Osteoblast (primary cell): ENCODE data around the gene DYRK1A. TPM values are rescaled to one million over a fixed set of nuclear protein-coding genes. Genes with fewer than 3 reads are reported as not detected.
"Not testable (repeated sequence)": the region's sequence is repeated elsewhere in the genome, so short reads cannot be mapped to it uniquely, and the experiment has no call there.

Source experiments
- DNase-seq: peaks from one replicate; pipeline ENCODE4 v3.0.0; 2011; ENCODE audit warnings: low spot score, mixed read lengths; ENCODE audit not compliant: insufficient read length; ENCODE audit errors: missing footprints
- H2AFZ ChIP-seq: 2 replicates; pipeline ENCODE4 v1.6.0; 2011; ENCODE audit warnings: mild to moderate bottlenecking, low read length
- H3K27ac ChIP-seq: 2 replicates; pipeline ENCODE4 v1.5.1; 2011; ENCODE audit warnings: mild to moderate bottlenecking, low read depth, low read length, moderate library complexity
- H3K27me3 ChIP-seq: 2 replicates; pipeline ENCODE4 v1.6.0; 2012; ENCODE audit warnings: mild to moderate bottlenecking, control low read depth, inconsistent platforms, low read length, moderate library complexity; ENCODE audit not compliant: insufficient read depth
- H3K36me3 ChIP-seq: 2 replicates; pipeline ENCODE4 v1.5.1; 2011; ENCODE audit warnings: mild to moderate bottlenecking, low read length, control low read depth, moderate library complexity; ENCODE audit not compliant: insufficient read depth
- H3K4me1 ChIP-seq: 2 replicates; pipeline ENCODE4 v1.5.1; 2011; ENCODE audit warnings: mild to moderate bottlenecking, low read length, control low read depth, moderate library complexity; ENCODE audit not compliant: insufficient read depth
- H3K4me2 ChIP-seq: 2 replicates; pipeline ENCODE4 v1.6.0; 2011; ENCODE audit warnings: mild to moderate bottlenecking, low read length; ENCODE audit not compliant: insufficient read depth
- H3K4me3 ChIP-seq: fragments of 200-600 bp; sonication (generic); 3 replicates; pipeline ENCODE4 v1.5.1; 2012; ENCODE audit warnings: mild to moderate bottlenecking, low read length, inconsistent platforms; ENCODE audit not compliant: insufficient read depth
- H3K79me2 ChIP-seq: 2 replicates; pipeline ENCODE4 v1.6.0; 2012; ENCODE audit warnings: mild to moderate bottlenecking, low read length, control low read depth, inconsistent platforms; ENCODE audit not compliant: insufficient read depth
- H3K9me3 ChIP-seq: 2 replicates; pipeline ENCODE4 v1.5.1; 2011; ENCODE audit warnings: low read depth, low read length, control low read depth
- H4K20me1 ChIP-seq: 2 replicates; pipeline ENCODE4 v1.6.0; 2012; ENCODE audit warnings: mild to moderate bottlenecking, low read length, control low read depth; ENCODE audit not compliant: insufficient read depth
- total RNA-seq: library from RNA; depleted of rRNA; stranded (reverse); fragments of >200 nt; gene quantifications from 2 replicates; pipeline ENCODE4 v1.2.3, GENCODE V29; 2012
- TF ChIP-seq, protein P1 (sequence below): IDR thresholded peaks from 2 replicates; pipeline ENCODE4 v1.5.1; 2011; ENCODE audit warnings: mild to moderate bottlenecking, low read depth, low read length, moderate library complexity; ENCODE audit errors: extremely low read depth

DYRK1A gene
- total RNA-seq: 93.1 and 99.2 TPM in 2 replicates

- Histone ChIP-seq H3K9me3 (no peaks in the 10 kb centered on the region), H3K27ac (peak within 1 kb of the TSS; percentile 96), H3K36me3 (no peaks in the 10 kb centered on the region), H3K4me2 (peak within 1 kb of the TSS; percentile 90), H4K20me1 (peaks cover 26% of the 10 kb centered on the region), H3K27me3 (no peaks in the 10 kb centered on the region), H3K4me1 (peaks cover 38% of the 10 kb centered on the region), H2AFZ (peak within 1 kb of the TSS; percentile 69), H3K79me2 (peaks cover 45% of the 10 kb centered on the region), H3K4me3 (peak within 1 kb of the TSS; percentile 87)
- TF ChIP-seq, protein P1, sequence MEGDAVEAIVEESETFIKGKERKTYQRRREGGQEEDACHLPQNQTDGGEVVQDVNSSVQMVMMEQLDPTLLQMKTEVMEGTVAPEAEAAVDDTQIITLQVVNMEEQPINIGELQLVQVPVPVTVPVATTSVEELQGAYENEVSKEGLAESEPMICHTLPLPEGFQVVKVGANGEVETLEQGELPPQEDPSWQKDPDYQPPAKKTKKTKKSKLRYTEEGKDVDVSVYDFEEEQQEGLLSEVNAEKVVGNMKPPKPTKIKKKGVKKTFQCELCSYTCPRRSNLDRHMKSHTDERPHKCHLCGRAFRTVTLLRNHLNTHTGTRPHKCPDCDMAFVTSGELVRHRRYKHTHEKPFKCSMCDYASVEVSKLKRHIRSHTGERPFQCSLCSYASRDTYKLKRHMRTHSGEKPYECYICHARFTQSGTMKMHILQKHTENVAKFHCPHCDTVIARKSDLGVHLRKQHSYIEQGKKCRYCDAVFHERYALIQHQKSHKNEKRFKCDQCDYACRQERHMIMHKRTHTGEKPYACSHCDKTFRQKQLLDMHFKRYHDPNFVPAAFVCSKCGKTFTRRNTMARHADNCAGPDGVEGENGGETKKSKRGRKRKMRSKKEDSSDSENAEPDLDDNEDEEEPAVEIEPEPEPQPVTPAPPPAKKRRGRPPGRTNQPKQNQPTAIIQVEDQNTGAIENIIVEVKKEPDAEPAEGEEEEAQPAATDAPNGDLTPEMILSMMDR: no peak
- peak; percentile 100 for DNase-seq
Observed at GRCh38 chr21:37366482-37367316, at the start of gene DYRK1A. DYRK1A (plus strand) TSS chr21:37366773; CDS start chr21:37420375, 53,602 bp downstream.

DNA sequence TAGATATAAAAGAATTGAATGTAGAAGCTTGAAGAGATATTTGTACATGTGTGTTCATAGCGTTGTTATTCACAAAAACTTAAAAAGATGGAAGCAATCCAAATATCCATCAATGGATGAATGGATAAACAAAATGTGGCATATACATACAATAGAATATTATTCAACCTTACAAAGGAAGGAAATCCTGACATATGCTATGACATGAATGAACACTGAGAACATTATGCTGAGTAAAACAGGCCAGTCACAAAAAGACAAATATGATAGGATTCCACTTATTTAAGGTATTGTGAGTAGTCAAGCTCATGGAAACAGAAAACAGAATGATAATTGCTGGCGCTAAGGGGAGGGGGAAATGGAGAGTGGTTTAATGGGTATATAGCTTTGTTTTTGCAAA lies 47.0 kb upstream of the DYRK1A start:
- no peaks in the 10 kb centered on the region for H3K9me3 ChIP-seq
- H4K20me1 ChIP-seq: no peaks in the 10 kb centered on the region
- TF ChIP-seq, protein P1: no peak
- H3K27me3 ChIP-seq: no peaks in the 10 kb centered on the region
- no peaks in the 10 kb centered on the region for H3K36me3 ChIP-seq
- no peak overlapping the region for H2AFZ ChIP-seq
- no peaks in the 10 kb centered on the region for H3K4me1 ChIP-seq
- no peak for DNase-seq
- no peak overlapping the region for H3K4me2 ChIP-seq
- H3K4me3 ChIP-seq: no peak overlapping the region
- H3K27ac ChIP-seq: no peak overlapping the region
- no peaks in the 10 kb centered on the region for H3K79me2 ChIP-seq

- H3K36me3 ChIP-seq: no peaks in the 10 kb centered on the region
- H3K9me3 ChIP-seq: no peaks in the 10 kb centered on the region
- no peaks in the 10 kb centered on the region for H3K27me3 ChIP-seq
- H3K79me2 ChIP-seq: no peaks in the 10 kb centered on the region
- DNase-seq: no peak
- no peaks in the 10 kb centered on the region for H4K20me1 ChIP-seq
- TF ChIP-seq, protein P1: no peak
- no peak overlapping the region for H2AFZ ChIP-seq
- H3K4me3 ChIP-seq: no peak overlapping the region
- no peaks in the 10 kb centered on the region for H3K4me1 ChIP-seq
- H3K27ac ChIP-seq: no peak overlapping the region
- H3K4me2 ChIP-seq: no peak overlapping the region
Observed at GRCh38 chr21:37322084-37322483, 44.5 kb upstream of the DYRK1A start.

- H3K79me2 ChIP-seq: no peaks in the 10 kb centered on the region
- H3K27ac ChIP-seq: no peak overlapping the region
- DNase-seq: no peak
- H3K4me3 ChIP-seq: no peak overlapping the region
- no peaks in the 10 kb centered on the region for H3K27me3 ChIP-seq
- no peaks in the 10 kb centered on the region for H4K20me1 ChIP-seq
- no peaks in the 10 kb centered on the region for H3K4me1 ChIP-seq
- no peaks in the 10 kb centered on the region for H3K9me3 ChIP-seq
- TF ChIP-seq, protein P1: no peak
- H3K36me3 ChIP-seq: no peaks in the 10 kb centered on the region
- H3K4me2 ChIP-seq: no peak overlapping the region
- H2AFZ ChIP-seq: no peak overlapping the region
Observed at GRCh38 chr21:37324558-37324957, 42.0 kb upstream of the DYRK1A start.

- H3K4me3 ChIP-seq, H3K4me1 ChIP-seq, H3K27me3 ChIP-seq, H3K4me2 ChIP-seq, H3K36me3 ChIP-seq, H3K27ac ChIP-seq, H3K79me2 ChIP-seq, H3K9me3 ChIP-seq, DNase-seq, H2AFZ ChIP-seq, H4K20me1 ChIP-seq: not testable (repeated sequence)
Observed at GRCh38 chr21:37328147-37328546, 38.4 kb upstream of the DYRK1A start.
